Activated effector memory CD4-positive, alpha-beta T cell treated with anti-CD3 and anti-CD28 coated beads, Interleukin-2, amount 50 U/mL, for 16 hours (primary cell): ENCODE results near the gene PAPOLB.
A peak's percentile ranks its signal among the peaks of the same experiment; 100 is the strongest.

Experiments
- DNase-seq: peaks from one replicate; pipeline ENCODE4 v3.0.0-alpha.2; 2020

Gene PAPOLB

GRCh38 chr7:4820405-4820966, 41.3 kb downstream of the PAPOLB start:
- DNase-seq: no peak

GRCh38 chr7:4819560-4820404, 42.0 kb downstream of the PAPOLB start:
- DNase-seq: no peak

- DNase-seq: no peak
Measured at GRCh38 chr7:4818000-4818794, 43.6 kb downstream of the PAPOLB start.

GRCh38 chr7:4817178-4817901, 44.5 kb downstream of the PAPOLB start:
- DNase-seq: no peak

GRCh38 chr7:4816419-4817080, 45.3 kb downstream of the PAPOLB start:
- DNase-seq: no peak

- DNase-seq: no peak
Measured at GRCh38 chr7:4815609-4816418, 46.0 kb downstream of the PAPOLB start.

GRCh38 chr7:4815121-4815520, 46.7 kb downstream of the PAPOLB start:
- DNase-seq: no peak

GRCh38 chr7:4814433-4814832, 47.4 kb downstream of the PAPOLB start:
- no peak for DNase-seq

GRCh38 chr7:4809666-4810065, 52.2 kb downstream of the PAPOLB start:
- DNase-seq: no peak

- peak; percentile 73 for DNase-seq
Measured at GRCh38 chr7:4809091-4809591, 52.7 kb downstream of the PAPOLB start.

- no peak for DNase-seq
Measured at GRCh38 chr7:4808565-4808964, 53.3 kb downstream of the PAPOLB start.

- no peak for DNase-seq
Measured at GRCh38 chr7:4808026-4808425, 53.8 kb downstream of the PAPOLB start.
